GM18499 (cell line): ENCODE results near the gene PRPF19.

Source experiments
- ATAC-seq: cut with Tn5 transposase; IDR thresholded peaks from one replicate; pipeline ENCODE4 v1.9.1; 2021; ENCODE audit warnings: moderate number of reproducible peaks; ENCODE audit not compliant: insufficient read depth, unreplicated experiment

PRPF19 gene

DNA sequence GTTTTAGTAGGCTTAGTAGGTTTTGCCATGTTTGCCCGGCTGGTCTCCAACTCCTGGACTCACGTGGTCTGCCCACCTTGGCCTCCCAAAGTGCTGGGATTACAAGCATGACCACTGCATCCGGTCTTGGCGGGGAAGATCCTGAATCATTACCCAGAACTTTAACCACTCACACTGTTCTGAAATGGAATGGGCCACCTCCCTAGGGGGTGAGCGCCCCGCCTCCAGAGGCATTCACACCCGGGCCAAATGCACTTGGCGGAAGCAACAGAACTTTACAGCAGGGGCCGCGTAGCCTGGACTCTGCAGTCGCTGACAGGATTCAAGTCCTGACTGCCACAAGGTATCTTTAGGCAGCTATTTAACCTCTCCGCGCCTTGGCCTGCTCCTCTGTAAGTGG is 59.1 kb downstream of the PRPF19 start:
- no peak for ATAC-seq

GRCh38 chr11:60845338-60845737 is 61.0 kb downstream of the PRPF19 start:
- no peak for ATAC-seq

DNA sequence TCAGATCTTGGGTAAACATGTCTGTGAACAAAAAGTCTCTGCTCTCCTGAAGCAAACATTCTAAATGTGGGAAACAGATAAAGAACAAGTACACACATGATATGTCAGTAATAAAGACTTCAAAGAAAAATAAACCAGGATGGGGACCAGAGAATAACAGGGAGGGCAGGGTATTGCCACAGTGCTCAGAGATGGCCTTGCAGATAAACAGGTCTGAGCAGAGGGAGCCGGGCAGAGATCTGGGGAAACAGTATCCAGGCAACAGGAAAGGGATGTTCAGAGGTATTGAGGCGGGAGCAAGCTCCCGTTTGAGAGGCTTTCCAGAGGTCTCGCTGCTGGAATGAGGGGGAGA is 61.5 kb downstream of the PRPF19 start:
- no peak for ATAC-seq

DNA sequence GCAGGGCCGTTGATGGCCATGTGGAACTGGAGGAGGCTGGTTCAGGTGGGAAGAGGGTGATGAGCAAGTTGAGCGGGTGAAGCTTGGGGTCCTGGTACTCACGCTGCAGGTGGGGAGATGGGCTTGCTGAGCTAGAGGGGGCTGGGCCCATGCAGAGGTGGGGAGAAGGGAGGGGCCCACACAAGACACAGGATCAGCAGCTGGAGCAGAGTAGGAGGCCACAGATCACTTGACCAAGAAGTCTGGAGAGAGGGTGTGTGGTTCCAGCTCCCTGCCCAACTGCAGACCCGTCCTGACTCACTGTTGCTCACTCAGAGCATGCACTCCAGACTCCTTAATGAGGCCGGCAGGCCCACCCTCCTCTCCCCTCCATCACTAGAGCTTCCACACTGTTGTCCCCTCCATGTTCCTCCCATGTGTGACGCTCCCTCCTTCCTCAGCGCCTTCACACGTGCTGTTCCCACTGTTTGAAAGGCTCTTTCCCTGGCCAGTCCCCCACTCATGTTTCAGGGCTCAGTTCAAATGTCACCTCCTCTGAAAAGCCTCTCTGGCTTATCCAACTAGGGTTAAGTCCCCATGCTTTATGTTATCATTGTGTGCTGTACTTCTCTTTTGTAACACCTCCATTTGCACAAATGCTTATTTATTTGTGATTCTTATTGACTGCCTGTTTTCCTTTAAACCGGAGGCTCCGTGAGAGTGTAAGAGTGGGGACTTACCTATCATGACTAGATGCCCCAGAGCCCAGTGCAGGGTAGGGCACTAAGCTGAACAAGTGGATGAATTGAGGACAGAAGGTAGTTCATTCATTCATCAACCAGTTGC is 62.1 kb downstream of the PRPF19 start:
- ATAC-seq, result no peak

DNA sequence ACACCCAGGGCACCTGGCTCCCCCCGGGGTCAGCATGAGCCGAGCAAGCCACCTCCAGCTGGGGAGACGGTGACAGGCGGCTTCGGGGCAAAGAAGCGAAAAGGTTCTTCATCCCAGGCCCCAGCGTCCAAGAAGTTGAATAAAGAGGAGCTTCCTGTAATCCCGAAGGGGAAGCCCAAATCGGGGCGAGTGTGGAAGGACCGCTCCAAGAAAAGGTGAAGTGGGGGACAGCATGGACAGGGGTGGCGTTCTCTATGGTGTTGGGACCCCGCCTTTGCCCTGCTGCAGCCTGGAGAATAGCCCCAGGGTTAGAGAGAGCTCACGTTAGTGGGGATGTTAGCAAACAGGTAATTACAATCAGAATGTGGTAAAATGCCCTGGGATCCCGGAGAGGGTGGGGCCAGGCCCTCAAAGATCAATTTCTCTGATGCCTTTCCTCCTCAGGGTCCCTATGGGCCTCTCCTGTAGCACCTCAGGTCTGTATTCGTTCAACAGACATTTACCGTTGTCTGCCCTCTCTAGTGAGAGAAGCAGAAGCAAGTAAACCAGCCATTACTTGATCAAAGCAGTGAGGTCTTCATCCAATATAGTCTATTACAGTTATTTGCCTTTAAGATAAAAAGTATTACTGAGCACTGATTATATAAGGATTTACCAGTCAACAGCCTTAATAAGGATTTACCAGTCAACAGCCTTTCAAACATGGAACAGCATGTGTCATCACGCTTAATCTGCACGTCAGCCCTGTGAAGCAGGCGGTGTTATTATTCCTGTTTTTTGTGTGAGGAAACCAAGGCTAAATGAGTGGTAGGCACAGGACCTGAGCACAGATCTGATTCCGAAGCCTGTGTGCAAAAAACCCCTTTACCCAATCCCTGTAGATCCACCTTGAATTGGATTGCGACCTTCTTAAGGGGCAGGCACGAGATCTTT is 63.5 kb downstream of the PRPF19 start:
- no peak for ATAC-seq

GRCh38 chr11:60841797-60842667 is 64.4 kb downstream of the PRPF19 start, which contains the start of gene CCDC86:
CCDC86 (plus strand) TSS chr11:60842113; CDS start chr11:60842125, 12 bp downstream.
- peak; percentile 36 for ATAC-seq
